Type B pancreatic cell (in vitro differentiated cells): ENCODE measurements around the gene SHC3. TPM values are rescaled to one million over a fixed set of nuclear protein-coding genes. Genes with fewer than 3 reads are reported as not detected.
A peak's percentile ranks its signal among the peaks of the same experiment; 100 is the strongest.

Source experiments
- DNase-seq: peaks from one replicate; pipeline ENCODE4 v3.0.0; 2021; ENCODE audit warnings: mixed read lengths; ENCODE audit not compliant: unreplicated experiment; ENCODE audit errors: extremely low spot score
- H3K27ac Mint-ChIP-seq: 2 replicates; pipeline ENCODE4 v1.8.0; 2021; ENCODE audit warnings: mild to moderate bottlenecking, mixed read lengths
- H3K27me3 Mint-ChIP-seq: 2 replicates; pipeline ENCODE4 v1.8.0; 2021; ENCODE audit warnings: mixed read lengths
- H3K36me3 Mint-ChIP-seq: 2 replicates; pipeline ENCODE4 v1.8.0; 2021; ENCODE audit warnings: mixed read lengths
- H3K4me1 Mint-ChIP-seq: one replicate; pipeline ENCODE4 v1.8.0; 2021; ENCODE audit warnings: mixed read lengths; ENCODE audit not compliant: unreplicated experiment
- H3K4me3 Mint-ChIP-seq: 2 replicates; pipeline ENCODE4 v1.8.0; 2021; ENCODE audit warnings: mild to moderate bottlenecking, mixed read lengths
- H3K9me3 Mint-ChIP-seq: 2 replicates; pipeline ENCODE4 v1.8.0; 2021; ENCODE audit warnings: mixed read lengths
- total RNA-seq: library from RNA; stranded (reverse); gene quantifications from 2 replicates; pipeline ENCODE4 v1.2.1, GENCODE V29; 2021; ENCODE audit warnings: low replicate concordance
- TF ChIP-seq, protein P1 (sequence below): fragments of 200-600 bp; sonication (generic); conservative IDR thresholded peaks from 2 replicates; pipeline ENCODE4 v1.5.0; 2021; ENCODE audit warnings: antibody characterized with exemption, mild to moderate bottlenecking

SHC3 gene
- total RNA-seq, 1 donor from 2014 or later = 5.3 TPM

DNA sequence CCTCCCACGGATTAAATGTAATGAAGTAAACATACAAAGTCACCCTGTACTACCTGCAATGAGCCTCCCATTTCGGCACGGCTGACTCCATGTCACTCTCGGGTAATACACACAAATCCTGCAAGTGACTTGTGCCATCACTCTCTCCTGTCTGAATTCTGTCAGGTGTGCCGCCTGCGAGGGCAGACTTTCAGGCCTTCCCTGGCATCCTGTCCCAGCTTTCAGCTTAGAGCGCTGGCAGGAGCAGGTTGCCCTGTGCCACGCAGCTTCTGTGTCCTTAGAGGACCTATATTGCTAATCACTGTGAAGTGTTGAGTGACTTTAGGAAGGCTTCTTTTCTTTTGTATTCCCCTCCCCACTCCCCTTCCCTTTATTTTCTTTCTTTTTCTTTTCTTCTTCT, 213.1 kb downstream of the SHC3 start:
- Mint-ChIP-seq H3K9me3 (no peaks in the 10 kb centered on the region), H3K4me1 (peaks cover 8% of the 10 kb centered on the region), H3K27ac (no peak overlapping the region), H3K36me3 (no peaks in the 10 kb centered on the region), H3K27me3 (peaks cover 5% of the 10 kb centered on the region), H3K4me3 (no peak overlapping the region)
- peak; percentile 44 for DNase-seq
- TF ChIP-seq, protein P1, sequence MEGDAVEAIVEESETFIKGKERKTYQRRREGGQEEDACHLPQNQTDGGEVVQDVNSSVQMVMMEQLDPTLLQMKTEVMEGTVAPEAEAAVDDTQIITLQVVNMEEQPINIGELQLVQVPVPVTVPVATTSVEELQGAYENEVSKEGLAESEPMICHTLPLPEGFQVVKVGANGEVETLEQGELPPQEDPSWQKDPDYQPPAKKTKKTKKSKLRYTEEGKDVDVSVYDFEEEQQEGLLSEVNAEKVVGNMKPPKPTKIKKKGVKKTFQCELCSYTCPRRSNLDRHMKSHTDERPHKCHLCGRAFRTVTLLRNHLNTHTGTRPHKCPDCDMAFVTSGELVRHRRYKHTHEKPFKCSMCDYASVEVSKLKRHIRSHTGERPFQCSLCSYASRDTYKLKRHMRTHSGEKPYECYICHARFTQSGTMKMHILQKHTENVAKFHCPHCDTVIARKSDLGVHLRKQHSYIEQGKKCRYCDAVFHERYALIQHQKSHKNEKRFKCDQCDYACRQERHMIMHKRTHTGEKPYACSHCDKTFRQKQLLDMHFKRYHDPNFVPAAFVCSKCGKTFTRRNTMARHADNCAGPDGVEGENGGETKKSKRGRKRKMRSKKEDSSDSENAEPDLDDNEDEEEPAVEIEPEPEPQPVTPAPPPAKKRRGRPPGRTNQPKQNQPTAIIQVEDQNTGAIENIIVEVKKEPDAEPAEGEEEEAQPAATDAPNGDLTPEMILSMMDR = no peak

DNA sequence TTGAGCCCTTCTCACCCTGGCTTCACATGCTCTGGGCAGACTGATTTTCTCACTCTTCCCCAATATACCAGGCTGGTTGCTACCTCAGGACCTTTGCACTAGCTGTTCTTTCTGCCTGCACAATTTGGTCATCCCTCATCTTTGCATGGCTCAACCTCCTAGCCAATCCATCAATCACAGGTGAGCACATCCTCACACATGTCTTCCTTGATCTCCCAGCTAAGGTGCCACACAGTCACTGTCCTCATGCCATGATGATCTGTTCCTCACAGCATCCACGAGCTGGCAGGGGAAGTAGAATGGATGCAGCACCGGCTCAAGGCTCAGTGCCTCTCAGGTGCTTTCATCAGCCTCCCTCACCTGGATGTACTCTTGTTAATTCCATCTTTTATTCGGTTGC, 218.0 kb downstream of the SHC3 start:
- peaks cover 10% of the 10 kb centered on the region for H3K27me3 Mint-ChIP-seq
- no peak overlapping the region for H3K27ac Mint-ChIP-seq
- H3K9me3 Mint-ChIP-seq = no peaks in the 10 kb centered on the region
- H3K4me3 Mint-ChIP-seq = no peak overlapping the region
- H3K4me1 Mint-ChIP-seq = no peaks in the 10 kb centered on the region
- no peak for DNase-seq
- TF ChIP-seq, protein P1 = no peak
- H3K36me3 Mint-ChIP-seq = no peaks in the 10 kb centered on the region

DNA sequence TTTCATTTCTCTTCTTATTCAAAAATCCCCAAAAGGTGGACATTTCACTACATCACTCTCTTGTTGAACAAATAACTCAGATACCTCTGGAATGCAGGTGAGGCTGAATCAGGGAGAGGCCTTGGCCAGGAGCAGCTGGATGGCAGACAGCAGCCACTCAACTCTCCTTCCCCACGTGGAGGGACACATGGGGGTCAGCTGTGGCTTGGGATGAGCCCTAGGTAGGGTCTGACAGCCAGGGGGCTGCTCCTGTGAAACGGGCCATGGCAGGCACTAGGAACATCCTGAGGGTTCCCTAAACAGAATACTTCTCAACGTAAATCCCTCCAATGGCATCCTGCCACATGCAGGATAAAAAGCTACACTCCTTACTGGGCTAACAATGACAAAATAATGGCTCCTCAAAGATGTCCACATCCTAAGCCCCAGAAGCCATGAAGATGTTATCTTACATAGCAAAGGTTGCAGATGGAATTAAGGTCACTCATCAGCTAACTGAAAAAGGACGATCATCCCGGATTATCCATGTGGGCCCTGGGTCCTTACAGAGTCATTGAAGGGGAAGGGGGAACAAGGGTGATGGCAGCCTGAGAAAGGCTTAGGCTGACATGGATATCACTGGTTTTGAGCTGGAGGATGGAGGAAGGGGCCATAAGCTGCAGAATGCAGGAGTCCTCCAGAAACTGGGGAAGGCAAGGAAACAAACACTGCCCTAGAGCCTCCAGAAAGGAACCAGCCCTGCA, 218.7 kb downstream of the SHC3 start:
- DNase-seq = no peak
- Mint-ChIP-seq H3K4me3 (no peak overlapping the region), H3K36me3 (no peaks in the 10 kb centered on the region), H3K27ac (no peak overlapping the region), H3K27me3 (peaks cover 10% of the 10 kb centered on the region), H3K4me1 (no peaks in the 10 kb centered on the region), H3K9me3 (no peaks in the 10 kb centered on the region)
- TF ChIP-seq, protein P1 = no peak

DNA sequence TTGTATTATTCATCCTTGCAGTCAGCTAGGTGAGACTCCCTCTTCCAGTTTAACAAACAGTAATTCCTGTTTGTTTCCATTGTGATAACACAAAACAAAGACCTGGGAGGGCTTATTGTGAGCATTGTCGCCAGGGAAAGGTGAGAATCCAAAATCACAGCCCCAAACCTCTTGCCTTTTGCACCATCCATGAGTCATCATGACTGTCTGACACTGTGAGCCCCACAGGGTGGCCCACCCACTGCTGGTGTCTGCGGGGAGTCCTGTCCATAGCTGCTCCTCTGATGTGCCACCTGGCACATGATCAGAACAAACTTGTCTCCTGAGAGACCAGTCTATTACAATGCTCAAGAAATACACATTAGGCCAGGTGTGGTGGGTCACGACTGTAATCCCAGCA, 221.1 kb downstream of the SHC3 start:
- Mint-ChIP-seq H3K4me3 (no peak overlapping the region), H3K27me3 (peaks cover 7% of the 10 kb centered on the region), H3K4me1 (peaks cover 9% of the 10 kb centered on the region), H3K27ac (no peak overlapping the region), H3K36me3 (no peaks in the 10 kb centered on the region), H3K9me3 (no peaks in the 10 kb centered on the region)
- DNase-seq = no peak
- TF ChIP-seq, protein P1 = no peak

Other genes with a start within 250 kb of the SHC3 start
- gene S1PR3, start 187.3 kb downstream of the SHC3 start, total RNA-seq = 9.3 and 37.9 TPM in 2 replicates
- 56.3 and 115 TPM in 2 replicates for gene CKS2, start 132.4 kb upstream of the SHC3 start, total RNA-seq
- 47.1 and 49.6 TPM in 2 replicates for gene SECISBP2, start 139.7 kb upstream of the SHC3 start, total RNA-seq